Activated CD4-positive, alpha-beta T cell treated with anti-CD3 and anti-CD28 coated beads, Interleukin-2, amount 50 U/mL, for 16 hours (primary cell): Measurements from ENCODE around the gene EMB.
"Not testable (repeated sequence)": the region's sequence is repeated elsewhere in the genome, so short reads cannot be mapped to it uniquely, and the experiment has no call there.

Experiments
- DNase-seq: peaks from one replicate; pipeline ENCODE4 v3.0.0-alpha.2; 2020

The EMB gene, protein sequence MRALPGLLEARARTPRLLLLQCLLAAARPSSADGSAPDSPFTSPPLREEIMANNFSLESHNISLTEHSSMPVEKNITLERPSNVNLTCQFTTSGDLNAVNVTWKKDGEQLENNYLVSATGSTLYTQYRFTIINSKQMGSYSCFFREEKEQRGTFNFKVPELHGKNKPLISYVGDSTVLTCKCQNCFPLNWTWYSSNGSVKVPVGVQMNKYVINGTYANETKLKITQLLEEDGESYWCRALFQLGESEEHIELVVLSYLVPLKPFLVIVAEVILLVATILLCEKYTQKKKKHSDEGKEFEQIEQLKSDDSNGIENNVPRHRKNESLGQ

DNA sequence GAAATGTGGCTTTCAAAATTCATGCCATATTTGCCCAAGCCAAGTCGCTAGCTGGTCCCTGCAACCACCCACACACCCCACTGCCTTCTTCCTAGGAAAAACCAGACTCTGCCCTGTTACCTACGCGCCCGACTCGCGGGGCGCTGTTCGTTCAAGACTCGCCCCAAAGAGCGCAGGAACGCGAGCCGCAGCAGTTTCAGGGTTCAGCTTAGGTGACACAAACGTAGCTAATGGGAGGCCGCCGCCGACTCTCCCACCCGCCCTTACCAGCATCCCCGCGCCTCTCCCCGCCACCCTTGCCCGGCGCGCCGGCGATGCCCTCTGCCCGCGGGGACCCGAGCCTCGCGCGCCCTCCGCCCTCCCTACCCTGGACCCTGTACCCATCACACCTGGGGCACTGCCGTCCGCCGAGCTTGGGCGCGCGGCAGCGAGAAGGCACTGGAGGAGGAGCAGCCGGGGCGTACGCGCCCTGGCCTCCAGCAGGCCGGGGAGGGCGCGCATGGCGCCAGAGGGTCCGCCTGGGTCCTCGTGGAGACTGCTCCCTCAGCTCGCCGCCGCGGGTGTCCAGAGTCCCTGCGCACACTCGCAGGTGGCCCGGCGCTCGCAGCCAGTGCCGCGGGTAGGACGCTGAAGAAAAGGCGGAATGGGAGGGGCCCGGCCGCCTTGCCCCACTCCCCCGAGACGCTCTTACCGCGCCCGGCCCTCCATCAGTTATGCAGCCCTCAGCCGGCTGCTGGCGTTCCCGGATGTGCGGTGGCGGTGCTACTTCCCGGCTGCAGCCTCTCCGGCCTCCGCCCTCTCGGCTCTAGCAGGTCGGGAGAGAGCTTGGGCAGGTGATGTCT, at the start of gene EMB:
EMB (minus strand) TSS at position 638 of the 842 bp plus-strand sequence; CDS start at position 501, 137 bp downstream.
- DNase-seq = peak; percentile 87

DNA sequence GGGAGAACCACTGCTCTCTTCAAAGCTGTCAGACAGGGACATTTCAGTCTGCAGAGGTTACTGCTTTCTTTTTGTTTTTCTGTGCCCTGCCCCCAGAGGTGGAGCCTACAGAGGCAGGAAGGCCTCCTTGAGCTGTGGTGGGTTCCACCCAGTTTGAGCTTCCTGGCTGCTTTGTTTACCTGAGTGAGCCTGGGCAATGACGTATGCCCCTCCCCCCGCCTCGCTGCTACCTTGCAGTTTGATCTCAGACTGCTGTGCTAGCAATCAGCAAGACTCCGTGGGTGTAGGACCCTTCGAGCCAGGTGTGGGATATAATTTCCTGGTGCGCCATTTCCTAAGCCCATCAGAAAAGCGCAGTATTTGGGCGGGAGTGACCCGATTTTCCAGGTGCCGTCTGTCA, 48.4 kb upstream of the EMB start:
- DNase-seq = not testable (repeated sequence)

DNA sequence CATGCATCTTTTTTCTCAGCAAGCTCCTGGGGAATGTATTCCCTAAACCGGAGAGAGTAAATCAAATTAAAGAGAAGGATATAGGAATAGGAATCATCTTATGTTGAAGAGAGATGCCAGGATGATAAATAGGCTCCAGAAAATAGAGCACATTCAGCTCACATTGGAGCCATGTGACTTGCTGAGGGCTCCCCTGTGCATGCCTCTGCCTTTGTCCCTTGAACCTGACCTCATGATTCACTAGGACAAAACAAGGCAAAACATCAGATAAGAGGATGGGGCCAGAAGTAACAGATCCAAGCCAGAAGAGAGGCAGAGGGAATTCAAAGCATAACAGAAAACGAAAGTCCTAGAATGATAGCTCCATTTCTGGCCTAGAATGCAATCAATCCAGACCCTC, 37.7 kb upstream of the EMB start:
- DNase-seq = not testable (repeated sequence)

DNA sequence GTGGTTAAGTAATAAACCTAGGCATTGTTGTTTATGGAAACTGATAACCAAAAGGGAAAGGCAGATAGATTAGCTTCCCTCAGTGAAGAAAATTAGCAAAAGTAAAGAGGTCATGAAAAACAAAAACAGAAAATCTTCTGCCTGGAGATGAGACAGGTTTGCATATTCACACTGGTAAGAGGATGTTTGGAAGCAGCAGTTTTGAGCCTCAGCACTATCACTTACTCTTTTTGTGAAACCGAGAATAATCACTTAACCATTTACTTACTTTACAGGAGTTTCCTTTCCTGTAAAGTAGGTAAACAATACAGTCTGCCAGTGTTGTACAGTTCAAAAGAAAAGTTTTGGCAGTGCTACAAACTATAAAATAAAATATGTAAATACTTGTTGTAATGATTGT, 35.5 kb upstream of the EMB start:
- DNase-seq = peak; percentile 8

DNA sequence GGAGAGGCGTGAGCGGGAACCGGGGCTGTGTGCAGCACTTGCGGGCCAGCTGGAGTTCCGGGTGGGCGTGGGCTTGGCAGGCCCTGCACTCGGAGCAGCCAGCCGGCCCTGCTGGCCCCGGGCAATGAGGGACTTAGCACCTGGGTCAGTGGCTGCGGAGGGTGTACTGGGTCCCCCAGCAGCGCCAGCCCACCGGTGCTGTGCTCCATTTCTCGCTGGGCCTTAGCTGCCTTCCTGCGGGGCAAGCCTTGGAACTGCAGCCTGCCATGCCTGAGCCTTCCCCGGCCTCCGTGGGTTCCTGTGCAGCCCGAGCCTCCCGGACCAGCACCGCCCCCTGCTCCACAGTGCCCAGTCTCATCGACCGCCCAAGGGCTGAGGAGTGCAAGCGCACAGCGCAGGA, 23.9 kb upstream of the EMB start:
- not testable (repeated sequence) for DNase-seq

DNA sequence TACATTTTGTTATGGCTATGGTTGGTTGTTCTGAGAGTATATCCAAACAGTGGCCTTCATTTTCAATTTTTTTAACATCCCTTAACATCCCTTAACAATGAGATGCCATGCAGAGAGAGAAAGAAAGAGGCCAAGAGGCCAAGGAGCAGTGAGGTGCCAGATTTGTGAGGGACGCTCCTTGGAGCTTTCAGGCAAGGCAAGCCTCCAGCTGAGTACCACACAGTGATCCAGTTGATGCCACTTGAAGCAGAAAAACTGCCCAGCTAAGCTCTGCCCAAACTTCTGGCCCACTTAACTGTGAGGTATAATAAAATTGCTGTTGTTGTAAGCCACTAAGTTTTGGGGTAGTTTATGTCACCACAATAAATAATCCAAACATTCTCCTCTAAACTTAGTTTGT, 22.6 kb upstream of the EMB start:
- no peak for DNase-seq

DNA sequence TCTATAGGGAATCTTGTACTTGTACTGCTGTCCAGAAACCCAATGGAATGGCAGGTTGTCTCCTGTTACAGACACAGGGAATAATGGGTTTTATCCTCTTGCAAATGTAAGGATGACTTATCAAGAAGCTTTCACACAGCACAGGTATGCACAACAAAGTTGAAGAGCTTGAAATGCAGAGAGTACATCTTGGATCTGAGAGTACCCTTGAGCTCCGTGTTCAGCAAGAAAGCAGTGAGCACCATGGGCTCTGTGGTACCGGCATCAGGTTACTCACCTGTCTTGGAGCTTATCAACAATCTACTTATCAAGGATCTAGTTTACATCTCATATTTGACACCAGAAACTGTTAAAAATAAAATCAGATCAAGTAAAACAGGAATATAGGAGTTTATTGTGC, 22.0 kb upstream of the EMB start:
- DNase-seq = no peak

DNA sequence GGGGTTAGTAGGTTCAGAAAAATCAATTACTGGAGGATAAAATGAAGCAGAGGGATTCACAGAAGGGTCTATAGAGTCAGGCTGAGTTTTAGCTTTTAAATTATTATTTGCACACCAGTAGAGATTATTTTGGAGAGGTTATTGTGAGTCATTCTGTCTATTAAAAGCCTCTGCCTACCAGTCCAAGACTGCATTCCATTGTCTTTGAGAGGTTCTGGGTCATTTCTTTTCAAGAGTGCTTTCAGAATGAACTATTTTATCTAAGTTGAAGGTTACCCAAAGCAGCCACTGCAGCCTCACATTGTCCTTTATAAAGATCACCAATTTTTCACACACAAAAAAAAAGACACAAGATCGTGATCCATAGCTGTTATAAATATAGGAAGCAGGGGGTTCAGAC, 21.5 kb upstream of the EMB start:
- not testable (repeated sequence) for DNase-seq

DNA sequence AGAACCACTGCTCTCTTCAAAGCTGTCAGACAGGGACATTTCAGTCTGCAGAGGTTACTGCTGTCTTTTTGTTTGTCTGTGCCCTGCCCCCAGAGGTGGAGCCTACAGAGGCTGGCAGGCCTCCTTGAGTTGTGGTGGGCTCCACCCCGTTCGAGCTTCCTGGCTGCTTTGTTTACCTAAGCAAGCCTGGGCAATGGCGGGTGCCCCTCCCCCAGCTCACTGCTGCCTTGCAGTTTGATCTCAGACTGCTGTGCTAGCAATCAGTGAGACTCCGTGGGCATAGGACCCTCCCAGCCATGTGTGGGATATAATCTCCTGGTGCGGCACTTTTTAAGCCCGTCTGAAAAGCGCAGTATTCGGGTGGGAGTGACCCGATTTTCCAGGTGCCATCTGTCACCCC, 17.3 kb upstream of the EMB start:
- not testable (repeated sequence) for DNase-seq

DNA sequence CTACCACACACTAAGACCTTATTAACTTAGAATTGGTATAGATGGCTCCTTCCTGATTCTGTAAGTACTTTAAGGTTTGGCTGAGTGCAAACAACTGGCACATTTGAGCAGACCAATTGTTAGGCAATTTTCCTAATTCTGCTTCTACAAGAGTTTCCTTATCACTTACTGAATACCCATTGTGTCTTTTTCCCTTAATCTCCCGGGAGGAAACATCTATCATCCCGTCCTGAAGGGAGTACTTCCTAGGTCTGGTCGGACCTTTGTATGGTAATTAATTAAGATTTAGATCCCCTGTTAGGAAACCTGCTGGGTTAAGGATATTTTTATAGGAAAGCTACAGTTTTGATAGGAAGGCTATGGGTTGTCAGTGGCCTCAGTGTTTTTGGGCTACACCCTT, 8.2 kb upstream of the EMB start:
- not testable (repeated sequence) for DNase-seq

DNA sequence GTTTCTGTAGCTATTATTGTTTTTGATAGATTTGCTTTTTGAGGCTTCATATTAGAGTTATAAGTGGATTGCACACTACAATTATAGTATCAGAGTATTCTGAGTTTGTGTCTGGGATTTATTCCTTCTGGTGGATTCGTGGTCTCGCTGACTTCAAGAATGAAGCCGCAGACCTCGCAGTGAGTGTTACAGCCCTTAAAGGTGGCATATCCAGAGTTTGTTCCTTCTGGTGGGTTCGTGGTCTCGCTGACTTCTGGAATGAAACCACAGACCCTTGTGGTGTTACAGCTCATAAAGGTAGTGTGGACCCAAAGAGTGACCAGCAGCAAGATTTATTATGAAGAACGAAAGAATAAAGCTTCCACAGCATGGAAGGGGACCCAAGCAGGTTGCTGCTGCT, 6.9 kb upstream of the EMB start:
- no peak for DNase-seq

DNA sequence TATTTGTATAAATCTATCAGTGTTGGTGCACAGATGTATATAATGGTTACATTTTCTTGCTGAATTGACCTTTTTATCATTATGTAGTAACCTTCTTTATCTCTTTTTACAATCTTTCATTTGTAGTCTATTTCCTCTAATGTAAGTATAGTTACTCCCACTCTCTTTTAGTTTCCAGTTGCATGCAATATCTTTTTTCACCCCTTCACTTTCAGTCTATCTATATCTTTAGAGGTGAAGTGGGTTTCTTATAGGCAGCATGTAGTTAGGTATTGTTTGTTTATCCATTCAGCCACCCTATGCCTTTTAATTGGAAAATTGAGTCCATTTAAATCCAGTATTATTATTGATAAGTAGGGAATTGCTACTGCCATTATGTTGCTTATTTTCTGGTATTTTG, 6.1 kb upstream of the EMB start:
- no peak for DNase-seq

DNA sequence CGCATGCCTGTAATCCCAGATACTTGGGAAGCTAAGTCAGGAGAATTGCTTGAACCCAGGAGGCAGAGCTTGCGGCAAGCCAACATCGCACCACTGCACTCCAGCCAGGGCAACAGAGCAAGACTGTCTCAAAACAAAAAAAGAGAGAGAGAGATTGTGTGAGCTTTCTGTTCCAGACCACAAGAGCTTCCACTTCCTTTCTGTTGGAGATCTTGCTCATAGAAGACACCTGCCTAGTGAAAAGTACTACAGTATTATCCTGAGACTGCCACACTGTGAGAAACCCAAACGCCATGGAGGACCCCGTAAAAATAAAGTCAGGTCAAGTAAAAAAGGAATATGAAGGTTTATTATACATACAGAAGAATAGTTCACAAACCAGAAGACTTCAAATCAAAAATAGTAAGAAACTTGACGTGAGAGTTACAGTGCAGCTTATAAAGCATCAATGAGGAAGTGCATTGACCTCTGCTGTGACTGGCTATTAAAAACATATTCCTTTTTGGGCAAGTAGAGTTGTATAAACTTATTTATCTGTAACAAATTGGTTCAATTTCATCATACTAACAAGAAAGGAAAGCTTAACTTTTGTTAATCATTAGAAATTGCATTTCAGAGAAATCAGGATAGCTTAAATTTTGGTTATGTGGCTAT, 4.3 kb upstream of the EMB start:
- peak; percentile 81 for DNase-seq

DNA sequence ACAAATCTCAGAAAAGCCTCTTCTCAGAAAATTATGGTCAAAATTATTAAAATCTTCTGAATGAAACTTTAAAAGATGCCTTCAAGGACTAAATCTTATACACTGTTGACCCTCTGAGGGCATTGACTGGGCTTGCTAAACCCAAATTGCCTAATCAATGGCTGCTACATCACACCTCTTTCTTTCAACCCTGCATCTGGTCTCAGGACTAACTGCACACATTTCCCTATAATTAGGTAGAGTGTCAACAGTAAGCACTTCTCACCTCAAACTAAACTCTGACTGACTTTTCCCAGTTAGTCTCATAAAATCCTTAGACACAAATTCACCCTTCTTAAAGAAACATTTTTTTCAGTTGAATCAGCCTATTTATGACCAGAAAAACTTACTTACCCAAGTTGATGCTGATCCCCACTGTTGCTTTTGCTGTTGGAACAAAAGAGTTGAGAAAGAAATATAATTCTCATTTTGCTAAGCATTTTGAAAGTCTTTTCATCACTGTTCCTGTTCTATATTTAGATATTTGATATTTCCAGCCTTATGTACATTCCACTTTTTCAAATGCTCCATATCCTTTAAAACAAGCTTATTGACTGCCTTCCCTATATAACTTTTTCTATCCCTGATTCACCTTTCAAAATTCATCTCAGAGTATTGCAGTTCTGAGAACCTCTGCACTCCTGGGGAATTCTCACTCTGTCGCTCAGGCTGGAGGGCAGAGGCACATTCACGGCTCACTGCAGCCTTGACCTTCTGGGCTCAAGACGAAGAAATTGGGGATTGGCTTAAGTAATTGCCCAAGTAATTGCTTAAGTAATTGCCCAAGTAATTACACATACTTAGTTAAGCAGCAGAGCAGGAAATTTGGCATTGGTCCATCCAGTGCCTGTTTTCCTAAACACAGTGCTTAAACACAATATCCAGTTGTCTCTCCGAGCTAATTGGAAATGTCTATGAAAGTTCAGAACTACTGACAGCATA, 1.8 kb upstream of the EMB start:
- not testable (repeated sequence) for DNase-seq

DNA sequence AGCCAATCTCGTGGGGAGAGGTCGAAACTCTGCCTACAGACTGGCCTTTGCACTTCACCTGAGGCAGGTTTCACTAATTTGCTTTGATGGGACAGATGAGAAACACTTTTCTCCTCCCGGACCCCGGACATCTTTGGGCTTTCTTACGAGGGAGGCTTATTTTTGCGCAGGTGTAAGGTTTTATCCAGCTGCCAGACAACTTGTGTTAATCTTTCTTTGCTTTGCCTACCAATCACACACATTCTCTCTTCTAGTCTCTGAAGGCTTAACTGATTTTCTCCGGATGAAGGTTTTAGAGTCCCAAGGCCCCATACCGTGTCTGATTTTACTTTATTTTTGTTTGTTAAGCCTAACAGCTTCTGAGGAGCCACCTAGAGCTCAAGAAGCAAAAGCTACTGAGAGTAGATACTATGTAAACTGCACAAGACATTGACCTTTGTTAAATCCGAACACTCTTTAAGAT, 436 bp upstream of the EMB start:
- peak; percentile 27 for DNase-seq

DNA sequence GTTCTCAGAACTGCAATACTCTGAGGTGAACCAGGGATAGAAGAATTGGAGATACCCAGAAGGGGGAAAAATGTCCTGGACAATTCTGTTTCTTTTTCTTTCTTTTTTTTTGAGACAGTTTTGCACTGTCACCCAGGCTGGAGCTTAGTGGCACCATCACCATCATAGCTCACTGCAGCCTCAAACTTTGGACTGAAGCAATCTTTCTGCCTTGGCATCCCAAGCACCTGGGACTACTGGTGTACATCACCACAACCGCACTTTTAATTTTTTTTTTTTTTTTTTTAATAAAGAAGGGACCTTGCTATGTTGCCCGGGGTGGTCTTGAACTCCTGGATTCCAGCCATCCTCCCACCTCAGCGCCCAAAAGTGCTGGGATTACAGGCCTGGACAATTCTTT, 1.9 kb downstream of the EMB start:
- no peak for DNase-seq

DNA sequence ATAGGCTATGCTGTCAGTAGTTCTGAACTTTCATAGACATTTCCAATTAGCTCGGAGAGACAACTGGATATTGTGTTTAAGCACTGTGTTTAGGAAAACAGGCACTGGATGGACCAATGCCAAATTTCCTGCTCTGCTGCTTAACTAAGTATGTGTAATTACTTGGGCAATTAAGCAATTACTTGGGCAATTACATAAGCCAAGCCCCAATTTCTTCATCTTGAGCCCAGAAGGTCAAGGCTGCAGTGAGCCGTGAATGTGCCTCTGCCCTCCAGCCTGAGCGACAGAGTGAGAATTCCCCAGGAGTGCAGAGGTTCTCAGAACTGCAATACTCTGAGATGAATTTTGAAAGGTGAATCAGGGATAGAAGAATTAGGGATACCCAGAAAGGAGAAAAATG, 3.0 kb downstream of the EMB start:
- DNase-seq = not testable (repeated sequence)

DNA sequence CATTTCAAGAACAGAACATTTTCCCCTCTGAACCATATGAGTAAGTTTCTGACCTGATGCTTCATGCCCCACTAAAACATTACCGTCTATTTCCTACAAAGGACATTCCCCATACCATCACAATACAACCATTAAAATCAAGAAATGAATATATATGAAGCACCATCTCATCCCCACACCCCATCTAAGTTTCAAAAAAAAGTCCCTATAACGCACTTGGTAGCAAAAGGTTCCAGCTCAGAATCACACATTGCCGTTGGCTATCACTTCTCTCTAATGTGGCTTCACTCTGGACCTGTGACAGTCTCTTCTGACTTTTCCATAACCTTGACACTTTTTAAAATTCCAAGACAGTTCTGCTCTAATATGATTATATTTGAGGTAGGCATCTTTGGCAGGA, 5.9 kb downstream of the EMB start:
- DNase-seq = peak; percentile 54

DNA sequence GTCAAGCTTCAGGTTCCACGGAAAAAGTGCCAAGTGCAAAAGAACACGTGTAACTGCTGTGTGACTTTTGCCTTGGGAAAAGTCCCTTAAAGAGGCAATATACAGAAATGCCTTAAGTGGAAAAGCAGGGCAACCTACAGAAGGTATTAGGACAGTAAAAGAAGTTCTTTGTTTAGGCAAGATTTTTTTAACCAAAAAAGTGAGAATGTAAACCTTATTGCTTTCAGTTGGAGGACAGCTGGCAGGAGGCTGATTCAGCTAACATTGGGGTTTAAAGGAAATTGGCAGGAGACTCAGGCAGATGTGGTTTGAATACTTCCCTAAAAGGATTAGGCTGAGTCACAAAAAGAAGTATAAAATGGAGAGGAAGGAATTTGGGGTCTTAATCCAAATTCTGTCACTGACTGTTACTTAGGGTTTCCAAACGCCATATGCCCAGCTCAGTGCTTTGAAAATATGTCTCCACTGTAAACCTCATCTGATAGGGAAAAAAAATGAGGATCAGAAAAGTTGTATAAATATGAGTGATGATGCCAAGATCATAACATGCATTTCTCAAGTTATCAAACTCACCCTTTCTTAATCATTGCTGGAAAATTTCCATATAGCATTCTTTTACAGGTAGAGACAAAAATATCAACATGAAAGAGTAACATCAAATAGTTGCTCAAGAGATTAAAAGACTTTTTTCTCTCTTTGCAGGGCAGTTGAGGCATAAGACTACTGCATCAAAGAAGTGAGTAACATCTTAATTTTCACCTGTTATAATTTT, 9.8 kb downstream of the EMB start:
- DNase-seq = not testable (repeated sequence)

DNA sequence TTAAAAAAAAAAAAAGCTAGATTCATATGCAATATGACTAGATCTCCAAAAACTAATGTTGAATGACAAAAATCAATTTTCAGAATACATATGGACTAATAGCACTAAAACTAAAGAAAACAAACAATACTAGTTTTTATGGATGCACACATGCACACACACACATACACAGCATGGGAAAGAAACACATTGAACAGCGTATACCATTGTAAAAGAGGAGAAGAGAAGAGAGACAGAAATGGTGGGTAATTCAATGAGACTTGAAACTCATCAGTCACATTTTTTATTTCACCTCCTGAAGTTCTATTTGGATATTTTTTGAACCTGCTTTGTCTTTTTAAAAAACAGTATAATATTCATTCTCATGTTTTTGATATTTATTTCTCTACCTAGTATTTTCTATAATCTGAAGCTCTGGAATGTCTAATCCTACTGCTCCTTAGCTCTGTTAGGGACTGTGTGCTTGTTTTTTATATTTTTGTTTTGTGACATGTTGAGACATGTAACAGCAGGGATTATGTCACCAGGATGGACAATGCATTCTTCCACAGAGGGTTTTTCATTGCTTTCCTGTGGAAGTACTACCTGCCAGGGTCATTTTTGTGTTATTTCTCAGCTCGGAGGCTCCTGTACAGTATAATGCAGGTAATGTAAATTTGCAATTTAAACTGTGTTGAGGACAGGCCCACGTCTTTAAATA, 17.8 kb downstream of the EMB start:
- not testable (repeated sequence) for DNase-seq
